HG02623 (cell line): ENCODE data around the gene CCDC88C.
"Not testable (repeated sequence)": the region's sequence is repeated elsewhere in the genome, so short reads cannot be mapped to it uniquely, and the experiment has no call there.

Experiments used
- ATAC-seq: cut with Tn5 transposase; IDR thresholded peaks from one replicate; pipeline ENCODE4 v1.9.1; 2021; ENCODE audit warnings: moderate library complexity; ENCODE audit not compliant: unreplicated experiment

Gene CCDC88C

GRCh38 chr14:91272341-91273272 lies 145.0 kb downstream of the CCDC88C start:
- ATAC-seq: no peak

DNA sequence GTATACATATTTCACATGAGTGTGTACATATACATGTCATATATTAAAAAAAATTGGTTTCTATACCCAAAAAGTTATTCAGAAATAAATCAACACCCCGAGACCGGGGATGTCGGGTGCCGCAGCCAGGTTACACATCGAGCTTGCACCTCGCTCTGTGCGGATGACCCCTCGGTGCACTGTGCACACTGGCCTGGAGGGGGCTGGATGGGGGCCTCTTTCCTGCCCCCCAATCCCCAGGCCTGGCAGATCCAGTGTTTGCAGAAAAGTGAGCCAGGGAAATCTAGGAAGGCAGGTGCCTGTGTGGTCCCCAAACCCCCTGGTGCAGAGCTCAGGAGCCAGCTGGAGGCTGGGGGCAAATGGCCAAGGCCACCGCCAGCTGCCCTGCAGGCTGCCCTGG lies 146.0 kb downstream of the CCDC88C start:
- ATAC-seq: no peak

- ATAC-seq: no peak
Observed at GRCh38 chr14:91270619-91271018, 147.0 kb downstream of the CCDC88C start.

DNA sequence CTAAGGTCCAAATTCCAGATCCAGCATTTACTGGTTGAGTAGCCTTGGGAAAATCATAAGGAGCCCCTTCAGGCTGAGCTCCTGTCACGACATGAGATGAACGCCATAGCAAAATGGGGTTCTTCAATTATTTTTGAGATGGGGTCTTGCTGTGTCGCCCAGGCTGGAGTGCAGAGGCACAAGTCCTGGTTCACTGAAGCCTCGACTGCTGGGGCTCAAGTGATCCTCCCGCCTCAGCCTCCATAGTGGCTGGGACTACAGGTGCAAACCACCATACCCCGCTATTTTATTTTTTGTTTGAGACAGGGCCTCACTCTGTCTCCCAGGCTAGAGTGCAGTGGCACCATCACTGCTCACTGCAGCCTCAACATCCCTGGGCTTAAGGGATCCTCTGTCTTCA lies 147.4 kb downstream of the CCDC88C start:
- ATAC-seq: no peak

- ATAC-seq: no peak
Observed at GRCh38 chr14:91269076-91269991, 148.3 kb downstream of the CCDC88C start.

GRCh38 chr14:91267965-91268437 lies 149.6 kb downstream of the CCDC88C start:
- no peak for ATAC-seq

DNA sequence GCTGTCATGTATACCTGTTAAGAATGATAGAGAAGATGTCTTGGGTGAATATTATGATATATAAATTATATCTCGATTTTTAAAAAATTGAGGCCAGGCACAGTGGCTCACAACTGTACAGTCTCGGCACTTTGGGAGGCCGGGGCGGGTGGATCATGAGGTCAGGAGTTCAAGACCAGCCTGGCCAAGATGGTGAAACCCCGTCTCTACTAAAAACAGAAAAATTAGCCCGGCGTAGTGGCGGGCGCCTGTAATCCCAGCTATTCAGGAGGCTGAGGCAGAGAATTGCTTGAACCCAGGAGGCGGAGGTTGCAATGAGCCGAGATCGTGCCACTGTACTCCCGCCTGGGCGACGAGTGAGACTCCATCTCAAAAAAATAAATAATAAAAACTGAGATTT lies 151.3 kb downstream of the CCDC88C start:
- ATAC-seq: not testable (repeated sequence)

DNA sequence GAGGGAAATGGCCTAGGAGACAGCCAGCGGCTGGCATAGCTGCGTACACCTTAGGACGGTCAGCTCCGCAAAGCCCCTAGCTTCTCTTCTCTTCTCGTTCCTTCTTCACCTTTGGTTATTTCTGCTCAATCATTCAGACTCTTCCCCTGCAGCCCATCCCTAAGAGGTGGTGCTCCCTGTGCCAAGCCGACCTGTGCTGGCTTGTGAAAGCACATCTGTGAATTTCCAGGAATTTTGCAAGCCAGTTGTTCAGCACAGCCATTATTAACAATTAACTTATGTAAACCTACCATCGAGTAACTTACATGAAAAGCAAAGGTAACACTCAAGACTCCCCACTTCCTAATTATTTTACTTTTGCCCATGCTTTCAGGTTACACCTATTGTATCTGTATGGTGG lies 152.2 kb downstream of the CCDC88C start:
- ATAC-seq: no peak

- ATAC-seq: no peak
Observed at GRCh38 chr14:91264151-91265150, 153.2 kb downstream of the CCDC88C start.

DNA sequence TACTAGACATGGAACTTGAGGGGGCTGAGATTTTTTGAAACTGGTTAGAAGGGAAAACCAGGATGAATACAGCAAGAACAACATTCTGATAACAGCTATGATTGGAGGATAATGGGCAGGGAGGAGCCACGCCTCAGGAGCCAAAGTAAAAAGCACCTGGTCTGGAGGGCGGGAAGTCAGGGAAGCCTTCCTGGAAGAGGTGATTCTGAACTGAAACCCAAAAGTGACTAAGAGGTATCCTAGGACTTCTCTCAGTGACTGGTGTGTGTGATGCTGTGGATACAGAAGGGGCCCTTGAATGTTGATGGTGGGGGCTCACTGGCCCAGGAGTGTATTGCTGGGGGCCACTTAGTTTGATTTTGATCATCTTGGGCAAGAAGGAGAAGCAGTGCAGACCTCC lies 154.3 kb downstream of the CCDC88C start:
- ATAC-seq: no peak

DNA sequence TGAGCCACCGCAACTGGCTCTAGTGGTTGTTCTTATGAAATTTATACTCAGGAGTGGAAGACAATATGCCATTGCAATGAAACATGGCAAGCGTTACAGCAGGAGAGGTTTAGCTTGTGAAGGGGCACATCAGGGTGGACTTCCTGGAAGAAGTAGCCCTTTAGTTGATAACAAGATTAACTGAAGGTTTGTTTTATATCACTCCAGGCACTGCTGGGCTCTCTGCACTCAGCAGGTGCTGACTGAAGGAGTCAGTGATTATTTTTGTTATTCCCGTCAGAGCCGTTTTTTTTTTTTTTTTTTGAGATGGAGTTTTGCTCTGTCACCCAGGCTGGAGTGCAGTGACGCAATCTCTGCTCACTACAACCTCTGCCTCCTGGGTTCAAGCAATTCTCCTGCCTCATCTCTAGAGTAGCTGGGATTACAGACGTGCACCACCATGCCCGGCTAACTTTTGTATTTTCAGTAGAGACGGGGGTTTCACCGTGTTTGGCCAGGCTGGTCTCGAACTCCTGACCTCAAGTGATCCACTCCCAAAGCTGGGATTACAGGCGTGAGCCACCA lies 155.6 kb downstream of the CCDC88C start:
- no peak for ATAC-seq

DNA sequence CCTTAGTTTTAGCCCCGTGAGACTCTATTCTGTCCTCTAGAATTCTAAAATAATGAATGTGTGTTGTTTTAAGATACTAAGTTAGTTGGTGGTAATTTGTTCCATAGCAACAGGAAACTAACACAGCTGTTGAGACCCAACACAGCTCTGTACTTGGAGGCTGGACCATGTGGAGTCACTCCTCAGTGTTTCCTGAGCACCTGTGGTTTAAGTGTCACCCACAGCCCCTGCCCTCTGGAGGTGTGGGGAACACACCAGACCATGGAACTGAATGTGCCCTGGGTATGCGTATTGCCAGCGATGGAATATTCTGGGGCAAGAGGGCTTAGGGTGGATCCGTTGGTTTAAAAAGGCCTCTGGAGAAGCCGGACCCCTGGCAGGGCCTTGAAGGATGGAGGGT lies 156.5 kb downstream of the CCDC88C start:
- ATAC-seq: no peak

DNA sequence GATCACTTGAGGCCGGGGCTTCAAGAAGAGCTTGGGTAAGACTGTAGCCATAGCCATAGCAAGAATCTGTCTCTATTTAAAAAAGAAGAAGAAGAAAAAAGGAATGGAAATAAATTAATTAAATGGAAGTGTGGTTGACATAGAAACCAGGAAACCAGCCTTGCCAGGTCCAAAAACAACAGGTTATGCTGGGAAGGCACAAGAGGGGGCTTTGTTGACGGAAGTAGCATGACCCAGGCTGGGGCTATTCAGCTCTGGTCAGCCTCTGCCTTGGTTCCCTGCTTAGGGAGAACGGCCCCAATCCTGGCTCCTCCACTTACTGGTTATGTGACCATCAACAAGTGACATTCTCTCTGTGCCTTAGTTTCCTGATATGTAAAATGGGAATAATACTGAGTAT lies 158.7 kb downstream of the CCDC88C start:
- ATAC-seq: no peak

- ATAC-seq: no peak
Observed at GRCh38 chr14:91258011-91258618, 159.5 kb downstream of the CCDC88C start.

DNA sequence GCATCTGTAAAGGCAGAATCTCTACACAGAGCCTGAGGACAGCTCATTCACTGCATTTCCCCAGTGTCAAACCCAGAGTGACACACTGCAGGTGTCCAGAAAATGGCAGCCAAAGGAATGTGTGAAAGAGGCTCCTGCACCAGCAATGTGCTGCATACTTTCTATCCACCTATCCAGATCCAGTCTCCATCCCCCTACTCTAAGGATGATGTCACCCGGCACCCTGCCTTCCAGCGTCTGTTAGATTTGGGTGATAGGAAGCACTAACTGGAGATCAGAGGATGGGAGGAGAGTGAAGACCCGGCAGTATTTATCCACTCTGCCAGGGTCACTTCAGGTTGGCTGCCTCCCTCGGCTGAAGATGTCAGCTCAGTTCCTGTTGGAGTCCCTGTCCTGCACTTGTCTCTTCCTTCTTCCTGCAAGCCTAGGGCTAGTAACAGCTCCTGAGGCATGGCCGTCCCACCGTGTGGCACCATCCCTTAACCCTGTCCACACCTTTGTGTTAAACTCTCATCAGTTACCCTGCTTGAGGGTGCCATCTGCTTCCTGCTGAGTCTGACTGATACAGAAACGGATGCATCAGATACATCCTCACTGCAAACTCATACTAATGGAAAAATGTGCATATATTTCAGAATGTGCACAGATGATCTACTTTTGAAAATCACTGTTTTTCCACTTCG lies 160.2 kb downstream of the CCDC88C start:
- ATAC-seq: no peak

- ATAC-seq: no peak
Observed at GRCh38 chr14:91256661-91257060, 161.0 kb downstream of the CCDC88C start.

GRCh38 chr14:91255026-91255695 lies 162.5 kb downstream of the CCDC88C start:
- no peak for ATAC-seq

DNA sequence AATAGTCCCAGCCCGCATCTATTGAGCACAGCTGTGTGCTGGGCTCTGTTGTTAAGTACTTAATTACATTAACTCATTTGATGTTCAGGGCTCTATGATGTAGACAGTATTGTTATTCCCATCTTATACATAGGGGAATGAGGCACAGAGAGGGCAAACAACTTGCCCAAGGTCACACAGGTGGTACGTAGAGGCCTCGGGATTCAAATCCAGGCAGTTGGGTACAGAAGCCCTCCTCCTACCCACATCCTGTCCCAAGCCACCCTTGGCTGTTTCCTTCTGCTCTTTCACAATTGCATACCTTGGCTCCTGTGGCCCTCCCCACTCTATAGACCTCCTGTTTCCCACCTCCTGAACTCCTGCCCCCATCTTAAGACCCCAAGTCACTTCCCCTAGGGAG lies 163.2 kb downstream of the CCDC88C start:
- ATAC-seq: no peak
